H4 (cell line): Measurements from ENCODE around the gene PDYN. TPM values are rescaled to one million over a fixed set of nuclear protein-coding genes. Genes with fewer than 3 reads are reported as not detected.

Experiments used
- DNase-seq: peaks from one replicate; pipeline ENCODE4 v3.0.0-alpha.2; 2015; ENCODE audit warnings: low spot score
- total RNA-seq: library from RNA; depleted of rRNA; stranded (reverse); fragments of >200 nt; shearing (Covaris generic); gene quantifications from 2 replicates; pipeline ENCODE4 v1.2.3, GENCODE V29; 2014

PDYN gene
- total RNA-seq, 1 experiment from 2014 or later, result not detected

- DNase-seq, result no peak
These were observed 42.3 kb downstream of the PDYN start for GRCh38 chr20:1951436-1952115.

- no peak for DNase-seq
These were observed 43.0 kb downstream of the PDYN start for GRCh38 chr20:1950836-1951235.

- no peak for DNase-seq
These were observed 44.3 kb downstream of the PDYN start for GRCh38 chr20:1949347-1950100.

- DNase-seq, result no peak
These were observed 46.4 kb downstream of the PDYN start for GRCh38 chr20:1947535-1947846.

- DNase-seq, result no peak
These were observed 46.9 kb downstream of the PDYN start for GRCh38 chr20:1946762-1947534.

GRCh38 chr20:1946442-1946761, 47.5 kb downstream of the PDYN start:
- DNase-seq, result no peak

GRCh38 chr20:1945660-1946059, 48.2 kb downstream of the PDYN start:
- DNase-seq, result no peak

- no peak for DNase-seq
These were observed 48.7 kb downstream of the PDYN start for GRCh38 chr20:1945134-1945618.

GRCh38 chr20:1944345-1945091, 49.3 kb downstream of the PDYN start:
- DNase-seq, result no peak

GRCh38 chr20:1943275-1944002, 50.4 kb downstream of the PDYN start:
- DNase-seq, result no peak

GRCh38 chr20:1942486-1943274, 51.2 kb downstream of the PDYN start:
- no peak for DNase-seq

GRCh38 chr20:1942061-1942460, 51.8 kb downstream of the PDYN start:
- DNase-seq, result no peak

- DNase-seq, result no peak
These were observed 52.6 kb downstream of the PDYN start for GRCh38 chr20:1941226-1941625.

GRCh38 chr20:1940581-1940980, 53.3 kb downstream of the PDYN start:
- DNase-seq, result no peak

- DNase-seq, result no peak
These were observed 54.6 kb downstream of the PDYN start for GRCh38 chr20:1939270-1939595.

- no peak for DNase-seq
These were observed 55.2 kb downstream of the PDYN start for GRCh38 chr20:1938464-1939269.

GRCh38 chr20:1937316-1937976, 56.4 kb downstream of the PDYN start:
- no peak for DNase-seq

GRCh38 chr20:1935696-1936366, 58.0 kb downstream of the PDYN start:
- DNase-seq, result no peak
